H9 (cell line): ENCODE measurements around the gene ITLN1. TPM values are rescaled to one million over a fixed set of nuclear protein-coding genes. Genes with fewer than 3 reads are reported as not detected.

Experiments
- DNase-seq: peaks from one replicate; pipeline ENCODE4 v3.0.0-alpha.2; 2017
- H2AFZ ChIP-seq: one replicate; pipeline ENCODE4 v1.6.1; 2013; ENCODE audit warnings: mild to moderate bottlenecking, low read length, control low read depth, moderate library complexity
- H2AK5ac ChIP-seq: 2 replicates; pipeline ENCODE4 v1.6.1; 2013; ENCODE audit warnings: low read length, control low read depth, mixed read lengths; ENCODE audit not compliant: insufficient read length
- H2BK120ac ChIP-seq: one replicate; pipeline ENCODE4 v1.6.1; 2013; ENCODE audit warnings: low read depth, mild to moderate bottlenecking, low read length, control low read depth, inconsistent platforms; ENCODE audit not compliant: poor library complexity, severe bottlenecking
- H2BK12ac ChIP-seq: 2 replicates; pipeline ENCODE4 v1.6.1; 2013; ENCODE audit warnings: low read length, control low read depth, mixed read lengths, low read depth; ENCODE audit not compliant: insufficient read length
- H2BK15ac ChIP-seq: 2 replicates; pipeline ENCODE4 v1.6.1; 2013; ENCODE audit warnings: low read depth, low read length, control low read depth
- H2BK20ac ChIP-seq: one replicate; pipeline ENCODE4 v1.6.1; 2013; ENCODE audit warnings: low read depth, mild to moderate bottlenecking, low read length, control low read depth, inconsistent platforms; ENCODE audit not compliant: poor library complexity, severe bottlenecking
- H2BK5ac ChIP-seq: 2 replicates; pipeline ENCODE4 v1.6.1; 2013; ENCODE audit warnings: low read length, control low read depth, mixed read lengths; ENCODE audit not compliant: insufficient read length
- H3K14ac ChIP-seq: 2 replicates; pipeline ENCODE4 v1.6.1; 2013; ENCODE audit warnings: low read length, control low read depth; ENCODE audit not compliant: insufficient read depth
- H3K18ac ChIP-seq: 2 replicates; pipeline ENCODE4 v1.6.1; 2013; ENCODE audit warnings: low read depth, mild to moderate bottlenecking, mixed read lengths, low read length, control low read depth; ENCODE audit not compliant: insufficient read length
- H3K23ac ChIP-seq: 2 replicates; pipeline ENCODE4 v1.6.1; 2013; ENCODE audit warnings: low read length, control low read depth, mixed read lengths, low read depth; ENCODE audit not compliant: insufficient read length
- H3K23me2 ChIP-seq: 2 replicates; pipeline ENCODE4 v1.6.1; 2013; ENCODE audit warnings: low read depth, mild to moderate bottlenecking, mixed read lengths, low read length, control low read depth; ENCODE audit not compliant: insufficient read length, poor library complexity, severe bottlenecking
- H3K27ac ChIP-seq: 2 replicates; pipeline ENCODE4 v1.5.1; 2013; ENCODE audit warnings: low read length, control low read depth, mixed read lengths, low read depth; ENCODE audit not compliant: insufficient read length
- H3K27me3 ChIP-seq: 2 replicates; pipeline ENCODE4 v1.6.1; 2013; ENCODE audit warnings: low read length, control low read depth, inconsistent platforms; ENCODE audit not compliant: insufficient read depth
- H3K4ac ChIP-seq: 2 replicates; pipeline ENCODE4 v1.6.1; 2013; ENCODE audit warnings: low read depth, mild to moderate bottlenecking, control low read depth, inconsistent platforms, low read length, moderate library complexity
- H3K4me1 ChIP-seq: 2 replicates; pipeline ENCODE4 v1.6.1; 2013; ENCODE audit warnings: low read length, control low read depth, inconsistent platforms; ENCODE audit not compliant: insufficient read depth
- H3K4me2 ChIP-seq: 2 replicates; pipeline ENCODE4 v1.6.1; 2013; ENCODE audit warnings: low read length, control low read depth, mixed read lengths; ENCODE audit not compliant: insufficient read length, insufficient read depth
- H3K56ac ChIP-seq: 2 replicates; pipeline ENCODE4 v1.6.1; 2013; ENCODE audit warnings: low read depth, mild to moderate bottlenecking, mixed read lengths, low read length, control low read depth; ENCODE audit not compliant: insufficient read length
- H3K79me1 ChIP-seq: 2 replicates; pipeline ENCODE4 v1.6.1; 2013; ENCODE audit warnings: low read depth, mild to moderate bottlenecking, moderate library complexity, low read length, control low read depth, inconsistent platforms; ENCODE audit not compliant: insufficient read depth, poor library complexity, severe bottlenecking
- H3K79me2 ChIP-seq: 2 replicates; pipeline ENCODE4 v1.6.1; 2013; ENCODE audit warnings: low read length, control low read depth, inconsistent platforms; ENCODE audit not compliant: insufficient read depth
- H3K9ac ChIP-seq: 2 replicates; pipeline ENCODE4 v1.6.1; 2013; ENCODE audit warnings: low read length, control low read depth, mixed read lengths; ENCODE audit not compliant: insufficient read length; ENCODE audit errors: extremely low read depth
- H3K9me3 ChIP-seq: one replicate; pipeline ENCODE4 v1.6.1; 2013; ENCODE audit warnings: low read depth, low read length, inconsistent platforms; ENCODE audit not compliant: control insufficient read depth
- H3T11ph ChIP-seq: one replicate; pipeline ENCODE4 v1.6.1; 2013; ENCODE audit warnings: mild to moderate bottlenecking, low read length, control low read depth, inconsistent platforms
- H4K20me1 ChIP-seq: one replicate; pipeline ENCODE4 v1.6.1; 2013; ENCODE audit not compliant: control insufficient read depth, insufficient read length, insufficient read depth
- H4K5ac ChIP-seq: 2 replicates; pipeline ENCODE4 v1.6.1; 2013; ENCODE audit warnings: low read depth, mild to moderate bottlenecking, mixed read lengths, low read length, control low read depth; ENCODE audit not compliant: insufficient read length
- H4K8ac ChIP-seq: replicated peaks from 2 replicates; pipeline ENCODE4 v1.6.1; 2013; ENCODE audit warnings: low read length, control low read depth, mixed read lengths, low read depth; ENCODE audit not compliant: insufficient read length
- H4K91ac ChIP-seq: 2 replicates; pipeline ENCODE4 v1.6.1; 2013; ENCODE audit warnings: low read depth, mild to moderate bottlenecking, moderate library complexity, mixed read lengths, low read length, control low read depth; ENCODE audit not compliant: insufficient read length
- H3K27ac Mint-ChIP-seq, 3 experiments: 2 replicates in 2 of 3; 3 replicates in 1 of 3; pipeline ENCODE4 v1.8.0; 2020 to 2021; ENCODE audit warnings: mixed read lengths in 3 of 3, mild to moderate bottlenecking in 1 of 3, moderate library complexity in 1 of 3
- H3K27me3 Mint-ChIP-seq: 2 replicates; pipeline ENCODE4 v1.8.0; 2021; ENCODE audit warnings: low read depth, mild to moderate bottlenecking, moderate library complexity, mixed read lengths
- H3K36me3 Mint-ChIP-seq, 3 experiments: 2 replicates in 2 of 3; 3 replicates in 1 of 3; pipeline ENCODE4 v1.8.0; 2020 to 2021; ENCODE audit warnings: low read depth in 3 of 3, mixed read lengths in 3 of 3; ENCODE audit not compliant: insufficient read depth in 1 of 3
- H3K4me1 Mint-ChIP-seq, 2 experiments: 2 replicates each; pipeline ENCODE4 v1.8.0; 2020; ENCODE audit warnings: mixed read lengths in 2 of 2
- H3K4me3 Mint-ChIP-seq, 2 experiments: 2 replicates in 1 of 2; 3 replicates in 1 of 2; pipeline ENCODE4 v1.8.0; 2020 to 2021; ENCODE audit warnings: mild to moderate bottlenecking in 2 of 2, mixed read lengths in 2 of 2, moderate library complexity in 1 of 2
- H3K9me3 Mint-ChIP-seq, 2 experiments: 2 replicates in 1 of 2; 3 replicates in 1 of 2; pipeline ENCODE4 v1.8.0; 2020; ENCODE audit warnings: mild to moderate bottlenecking in 2 of 2, mixed read lengths in 2 of 2, moderate library complexity in 1 of 2
- CTCF ChIP-seq: fragments of 200-600 bp; sonication (generic); conservative IDR thresholded peaks from 3 replicates; pipeline ENCODE4 v1.8.0; 2021; ENCODE audit warnings: antibody characterized with exemption, mild to moderate bottlenecking
- WGBS: extraction: QIAGEN DNeasy Blood & Tissue Kit; methylation state at CpG from one replicate; pipeline ENCODE4 v1.1.7; 2013; ENCODE audit warnings: missing lambda C conversion rate, low lambda C conversion rate, mixed read lengths; ENCODE audit not compliant: insufficient read length; ENCODE audit errors: extremely low coverage; 5-methylcytosine and 5-hydroxymethylcytosine counted together
- total RNA-seq: library from RNA; stranded (reverse); gene quantifications from 2 replicates; pipeline ENCODE4 v1.2.1, GENCODE V29; 2021

ITLN1 gene
- total RNA-seq, 1 experiment from 2014 or later = not detected

GRCh38 chr1:160839746-160840145, 45.2 kb downstream of the ITLN1 start:
- H3K9ac ChIP-seq = no peak overlapping the region
- no peak for DNase-seq
- no peaks in the 10 kb centered on the region for H3K27me3 ChIP-seq
- no peak overlapping the region for H4K91ac ChIP-seq
- H2BK12ac ChIP-seq = no peak overlapping the region
- no peak overlapping the region for H3K18ac ChIP-seq
- H2BK120ac ChIP-seq = no peak overlapping the region
- H3K79me1 ChIP-seq = no peaks in the 10 kb centered on the region
- no peaks in the 10 kb centered on the region for H3K9me3 ChIP-seq
- H3K79me2 ChIP-seq = no peaks in the 10 kb centered on the region
- no peak overlapping the region for H2BK15ac ChIP-seq
- no peak overlapping the region for H2BK5ac ChIP-seq
- Mint-ChIP-seq H3K27ac (no peak overlapping the region), H3K36me3 (no peaks in the 10 kb centered on the region), H3K4me1 (peaks cover 12 to 13% of the 10 kb centered on the region in 2 experiments), H3K4me3 (no peak overlapping the region), H3K9me3 (no peaks in the 10 kb centered on the region), H3K27me3 (no peaks in the 10 kb centered on the region)
- H3K4me1 ChIP-seq = no peaks in the 10 kb centered on the region
- H2AFZ ChIP-seq = no peak overlapping the region
- H2BK20ac ChIP-seq = no peak overlapping the region
- H3K4me2 ChIP-seq = no peak overlapping the region
- H2AK5ac ChIP-seq = no peak overlapping the region
- H4K5ac ChIP-seq = no peak overlapping the region
- no peak overlapping the region for H3K56ac ChIP-seq
- H4K8ac ChIP-seq = no peak overlapping the region
- TF ChIP-seq CTCF = no peak
- H3K4ac ChIP-seq = no peak overlapping the region
- no peak overlapping the region for H3K23ac ChIP-seq
- no peak overlapping the region for H3K14ac ChIP-seq
- no peaks in the 10 kb centered on the region for H3K23me2 ChIP-seq
- no peak overlapping the region for H3T11ph ChIP-seq
- H4K20me1 ChIP-seq = no peaks in the 10 kb centered on the region
- no peak overlapping the region for H3K27ac ChIP-seq
- WGBS = no CpG with 5 or more reads among the region's 2 CpGs
